DOHH2 (cell line): ENCODE data around the gene LDLRAD4.

Experiments
- H3F3A ChIP-seq: fragments of 200-600 bp; sonication (generic), shearing (Covaris generic); 2 replicates; pipeline ENCODE4 v1.6.0; 2016; ENCODE audit warnings: antibody characterized with exemption, mild to moderate bottlenecking; ENCODE audit not compliant: control insufficient read depth, insufficient read depth
- H3K27ac ChIP-seq: fragments of 200-600 bp; sonication (generic); 2 replicates; pipeline ENCODE4 v1.5.1; 2014; ENCODE audit warnings: low read depth, mild to moderate bottlenecking, low read length, moderate library complexity
- H3K27me3 ChIP-seq: fragments of 200-600 bp; sonication (generic); 2 replicates; pipeline ENCODE4 v1.6.1; 2014; ENCODE audit warnings: mild to moderate bottlenecking, low read length, mixed read lengths; ENCODE audit not compliant: control insufficient read depth
- H3K36me3 ChIP-seq: fragments of 200-600 bp; sonication (generic); 2 replicates; pipeline ENCODE4 v1.6.1; 2014; ENCODE audit warnings: mild to moderate bottlenecking, low read length, moderate library complexity, mixed read lengths; ENCODE audit not compliant: control insufficient read depth
- H3K4me1 ChIP-seq: fragments of 200-600 bp; sonication (generic); 2 replicates; pipeline ENCODE4 v1.6.1; 2014; ENCODE audit warnings: mild to moderate bottlenecking, low read length, mixed read lengths; ENCODE audit not compliant: control insufficient read depth
- H3K4me2 ChIP-seq: fragments of 200-600 bp; sonication (generic); 2 replicates; pipeline ENCODE4 v1.6.0; 2014; ENCODE audit warnings: mild to moderate bottlenecking, low read length, moderate library complexity
- H3K4me3 ChIP-seq: fragments of 200-600 bp; sonication (generic); 2 replicates; pipeline ENCODE4 v1.5.1; 2014; ENCODE audit warnings: mild to moderate bottlenecking, low read length, mixed read lengths
- H3K79me2 ChIP-seq: fragments of 200-600 bp; sonication (generic); 2 replicates; pipeline ENCODE4 v1.6.1; 2014; ENCODE audit warnings: mild to moderate bottlenecking, low read length, mixed read lengths; ENCODE audit not compliant: control insufficient read depth
- H3K9me2 ChIP-seq: fragments of 200-600 bp; sonication (generic); replicated peaks from 2 replicates; pipeline ENCODE4 v1.6.1; 2014; ENCODE audit warnings: mild to moderate bottlenecking, low read length, mixed read lengths; ENCODE audit not compliant: control insufficient read depth
- H3K9me3 ChIP-seq: fragments of 200-600 bp; sonication (generic); 2 replicates; pipeline ENCODE4 v1.6.1; 2014; ENCODE audit warnings: antibody characterized with exemption, low read length, mixed read lengths; ENCODE audit not compliant: control insufficient read depth, insufficient read depth
- H4K20me1 ChIP-seq: fragments of 200-600 bp; sonication (generic); 2 replicates; pipeline ENCODE4 v1.6.0; 2014; ENCODE audit warnings: low read depth, mild to moderate bottlenecking, antibody characterized with exemption, low read length, moderate library complexity; ENCODE audit not compliant: control insufficient read depth, insufficient read depth
- EZH2phosphoT487 ChIP-seq: fragments of 200-600 bp; sonication (generic); IDR thresholded peaks from 2 replicates; pipeline ENCODE4 v1.6.1; 2017; ENCODE audit warnings: borderline replicate concordance, mild to moderate bottlenecking, antibody characterized with exemption, low read length, moderate library complexity, mixed read lengths
- TF ChIP-seq, protein P1 (sequence below): fragments of 200-600 bp; sonication (generic); IDR thresholded peaks from one replicate; pipeline ENCODE4 v1.5.1; 2014; ENCODE audit warnings: antibody characterized with exemption, mild to moderate bottlenecking, low read depth, low read length; ENCODE audit not compliant: poor library complexity, severe bottlenecking

LDLRAD4 gene

GRCh38 chr18:13629841-13630715 is 411.5 kb downstream of the LDLRAD4 start:
- Histone ChIP-seq H3K36me3 (peaks cover 28% of the 10 kb centered on the region), H3F3A (no peaks in the 10 kb centered on the region), H3K9me2 (no peaks in the 10 kb centered on the region), H3K4me1 (peaks cover 23% of the 10 kb centered on the region), H3K79me2 (peaks cover 42% of the 10 kb centered on the region), H3K4me3 (peak overlapping the region; percentile 51), H3K4me2 (peak overlapping the region; percentile 60), H3K27me3 (no peaks in the 10 kb centered on the region), H3K27ac (peak overlapping the region; percentile 24; the same call in 1 of the 2 replicates), H3K9me3 (peaks cover 12% of the 10 kb centered on the region; the same call in 1 of the 2 replicates), H4K20me1 (no peaks in the 10 kb centered on the region)
- TF ChIP-seq, protein P1, sequence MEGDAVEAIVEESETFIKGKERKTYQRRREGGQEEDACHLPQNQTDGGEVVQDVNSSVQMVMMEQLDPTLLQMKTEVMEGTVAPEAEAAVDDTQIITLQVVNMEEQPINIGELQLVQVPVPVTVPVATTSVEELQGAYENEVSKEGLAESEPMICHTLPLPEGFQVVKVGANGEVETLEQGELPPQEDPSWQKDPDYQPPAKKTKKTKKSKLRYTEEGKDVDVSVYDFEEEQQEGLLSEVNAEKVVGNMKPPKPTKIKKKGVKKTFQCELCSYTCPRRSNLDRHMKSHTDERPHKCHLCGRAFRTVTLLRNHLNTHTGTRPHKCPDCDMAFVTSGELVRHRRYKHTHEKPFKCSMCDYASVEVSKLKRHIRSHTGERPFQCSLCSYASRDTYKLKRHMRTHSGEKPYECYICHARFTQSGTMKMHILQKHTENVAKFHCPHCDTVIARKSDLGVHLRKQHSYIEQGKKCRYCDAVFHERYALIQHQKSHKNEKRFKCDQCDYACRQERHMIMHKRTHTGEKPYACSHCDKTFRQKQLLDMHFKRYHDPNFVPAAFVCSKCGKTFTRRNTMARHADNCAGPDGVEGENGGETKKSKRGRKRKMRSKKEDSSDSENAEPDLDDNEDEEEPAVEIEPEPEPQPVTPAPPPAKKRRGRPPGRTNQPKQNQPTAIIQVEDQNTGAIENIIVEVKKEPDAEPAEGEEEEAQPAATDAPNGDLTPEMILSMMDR, result peak; percentile 89
- TF ChIP-seq EZH2phosphoT487, result no peak

DNA sequence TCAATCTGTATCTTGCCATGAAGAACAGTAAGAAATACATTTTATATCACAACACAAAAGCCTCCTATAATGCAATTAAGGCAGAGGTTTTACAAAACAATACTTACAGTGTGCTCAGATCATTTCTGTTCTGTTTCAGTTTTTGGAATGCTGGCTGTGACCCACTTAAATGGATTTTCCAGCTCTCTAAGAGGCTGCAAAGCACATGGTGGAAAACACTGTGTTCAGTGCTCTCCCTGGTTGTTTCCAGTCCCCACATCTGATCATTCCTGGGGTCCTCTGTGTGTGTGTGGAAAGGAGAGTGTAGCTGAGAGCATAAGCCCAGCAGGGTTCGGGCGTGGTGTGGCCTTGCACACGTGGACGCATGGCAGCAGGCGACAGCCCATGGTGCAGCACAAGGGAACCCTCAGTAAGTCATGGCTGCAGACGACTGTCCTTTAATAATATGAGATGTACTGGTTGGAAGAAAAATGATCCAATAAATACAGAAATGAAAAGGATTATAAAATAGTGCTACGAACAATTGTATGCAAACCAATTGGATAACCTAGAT is 412.2 kb downstream of the LDLRAD4 start:
- H3K27ac ChIP-seq, result no peak overlapping the region
- no peaks in the 10 kb centered on the region for H4K20me1 ChIP-seq
- H3K9me2 ChIP-seq, result no peaks in the 10 kb centered on the region
- peaks cover 12% of the 10 kb centered on the region; the same call in 1 of the 2 replicates for H3K9me3 ChIP-seq
- H3K27me3 ChIP-seq, result no peaks in the 10 kb centered on the region
- no peak overlapping the region for H3K4me2 ChIP-seq
- H3K79me2 ChIP-seq, result peaks cover 41% of the 10 kb centered on the region
- no peak overlapping the region for H3K4me3 ChIP-seq
- H3K36me3 ChIP-seq, result peaks cover 28% of the 10 kb centered on the region
- no peaks in the 10 kb centered on the region for H3F3A ChIP-seq
- TF ChIP-seq, protein P1, result no peak
- no peak for TF ChIP-seq EZH2phosphoT487
- peaks cover 25% of the 10 kb centered on the region for H3K4me1 ChIP-seq

GRCh38 chr18:13633700-13634099 is 415.1 kb downstream of the LDLRAD4 start:
- Histone ChIP-seq H3K4me3 (no peak overlapping the region), H3K79me2 (peaks cover 27% of the 10 kb centered on the region), H3K9me2 (no peaks in the 10 kb centered on the region), H3K9me3 (peaks cover 12% of the 10 kb centered on the region; the same call in 1 of the 2 replicates), H3K4me1 (peaks cover 17% of the 10 kb centered on the region), H3K27ac (no peak overlapping the region), H3K4me2 (no peak overlapping the region), H3K27me3 (no peaks in the 10 kb centered on the region), H3K36me3 (peaks cover 28% of the 10 kb centered on the region), H3F3A (no peaks in the 10 kb centered on the region), H4K20me1 (no peaks in the 10 kb centered on the region)
- TF ChIP-seq EZH2phosphoT487, result no peak
- TF ChIP-seq, protein P1, result no peak
